ENCODE measurements around the gene SCN1A. TPM values are rescaled to one million over a fixed set of nuclear protein-coding genes. Genes with fewer than 3 reads are reported as not detected.
A peak's percentile ranks its signal among the peaks of the same experiment; 100 is the strongest.

The SCN1A gene
- total and polyA plus RNA-seq, 2 of the 13 experiments (the other 11 are each of a cell fraction or from before 2014, with no cell fraction given), result 19.9 to 39.4 TPM

DNA sequence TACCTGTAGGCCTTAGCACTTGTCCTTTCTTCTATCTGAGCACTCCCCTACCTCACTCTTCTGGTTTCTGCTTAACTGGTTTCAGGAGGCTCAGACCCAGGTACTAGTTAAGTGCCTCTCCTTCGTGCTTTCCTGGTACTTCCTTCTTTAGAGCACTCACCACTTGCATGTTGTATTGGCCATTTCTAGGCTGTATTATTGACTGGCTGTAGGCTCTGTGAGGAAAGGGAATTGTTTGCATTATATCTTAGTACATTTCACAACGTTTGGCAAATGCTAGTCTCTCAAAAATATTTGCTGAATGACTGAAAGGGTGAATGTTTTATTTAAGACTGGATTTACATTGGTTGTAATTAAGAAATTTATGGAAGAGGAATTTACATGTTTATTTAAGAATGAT is 36.0 kb upstream of the SCN1A start (continued):
- no peak for TF ChIP-seq ZNF530 (CRISPR knock-in tag; IDR thresholded peaks at IDR 0.05; ENCODE audit: low read depth)
- TF ChIP-seq FOXJ3 (CRISPR knock-in tag; IDR thresholded peaks at IDR 0.05; ENCODE audit: borderline replicate concordance), result peak; percentile 60; the same call in 1 of the 2 replicates
- 0 out of 2 replicates have a peak, but pooled peaks have one; percentile 31 for TF ChIP-seq ZNF543 (CRISPR knock-in tag; IDR thresholded peaks at IDR 0.05)
- TF ChIP-seq MED1 (CRISPR knock-in tag; IDR thresholded peaks at IDR 0.05), result peak; percentile 39; the same call in 1 of the 2 replicates
- TF ChIP-seq ZNF224 (CRISPR knock-in tag; IDR thresholded peaks at IDR 0.05), result no peak
- no peak for TF ChIP-seq ZSCAN21 (CRISPR knock-in tag; IDR thresholded peaks at IDR 0.05; ENCODE audit: borderline replicate concordance)
- TF ChIP-seq HMG20A (CRISPR knock-in tag; IDR thresholded peaks at IDR 0.05; ENCODE audit: borderline replicate concordance), result peak; percentile 33; the same call in 1 of the 2 replicates
- no peak for TF ChIP-seq SUZ12 (IDR thresholded peaks at IDR 0.05; ENCODE audit: low read depth, low read length)
- TF ChIP-seq ZSCAN29 (CRISPR knock-in tag; conservative IDR thresholded peaks at IDR 0.05), result no peak
- no peak for TF ChIP-seq CBX1 (IDR thresholded peaks at IDR 0.05; ENCODE audit: low read depth)
- no peak for TF ChIP-seq ATAD3A (CRISPR knock-in tag; IDR thresholded peaks at IDR 0.05)
- TF ChIP-seq, protein P1, sequence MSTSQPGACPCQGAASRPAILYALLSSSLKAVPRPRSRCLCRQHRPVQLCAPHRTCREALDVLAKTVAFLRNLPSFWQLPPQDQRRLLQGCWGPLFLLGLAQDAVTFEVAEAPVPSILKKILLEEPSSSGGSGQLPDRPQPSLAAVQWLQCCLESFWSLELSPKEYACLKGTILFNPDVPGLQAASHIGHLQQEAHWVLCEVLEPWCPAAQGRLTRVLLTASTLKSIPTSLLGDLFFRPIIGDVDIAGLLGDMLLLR (CRISPR knock-in tag; IDR thresholded peaks at IDR 0.05), result no peak
- no peak for TF ChIP-seq EED (CRISPR knock-in tag; IDR thresholded peaks at IDR 0.05)
- TF ChIP-seq, protein P2, sequence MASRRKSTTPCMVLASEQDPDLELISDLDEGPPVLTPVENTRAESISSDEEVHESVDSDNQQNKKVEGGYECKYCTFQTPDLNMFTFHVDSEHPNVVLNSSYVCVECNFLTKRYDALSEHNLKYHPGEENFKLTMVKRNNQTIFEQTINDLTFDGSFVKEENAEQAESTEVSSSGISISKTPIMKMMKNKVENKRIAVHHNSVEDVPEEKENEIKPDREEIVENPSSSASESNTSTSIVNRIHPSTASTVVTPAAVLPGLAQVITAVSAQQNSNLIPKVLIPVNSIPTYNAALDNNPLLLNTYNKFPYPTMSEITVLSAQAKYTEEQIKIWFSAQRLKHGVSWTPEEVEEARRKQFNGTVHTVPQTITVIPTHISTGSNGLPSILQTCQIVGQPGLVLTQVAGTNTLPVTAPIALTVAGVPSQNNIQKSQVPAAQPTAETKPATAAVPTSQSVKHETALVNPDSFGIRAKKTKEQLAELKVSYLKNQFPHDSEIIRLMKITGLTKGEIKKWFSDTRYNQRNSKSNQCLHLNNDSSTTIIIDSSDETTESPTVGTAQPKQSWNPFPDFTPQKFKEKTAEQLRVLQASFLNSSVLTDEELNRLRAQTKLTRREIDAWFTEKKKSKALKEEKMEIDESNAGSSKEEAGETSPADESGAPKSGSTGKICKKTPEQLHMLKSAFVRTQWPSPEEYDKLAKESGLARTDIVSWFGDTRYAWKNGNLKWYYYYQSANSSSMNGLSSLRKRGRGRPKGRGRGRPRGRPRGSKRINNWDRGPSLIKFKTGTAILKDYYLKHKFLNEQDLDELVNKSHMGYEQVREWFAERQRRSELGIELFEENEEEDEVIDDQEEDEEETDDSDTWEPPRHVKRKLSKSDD (CRISPR knock-in tag; IDR thresholded peaks at IDR 0.05; ENCODE audit: low read depth), result no peak
- TF ChIP-seq NR2C2 (CRISPR knock-in tag; IDR thresholded peaks at IDR 0.05; ENCODE audit: borderline replicate concordance), result no peak
- TF ChIP-seq FOXM1 (CRISPR knock-in tag; IDR thresholded peaks at IDR 0.05), result no peak
- no peak for TF ChIP-seq RFX5 (IDR thresholded peaks at IDR 0.05; ENCODE audit: low read depth, low read length)
- TF ChIP-seq ARID2 (CRISPR knock-in tag; IDR thresholded peaks at IDR 0.05; ENCODE audit: borderline replicate concordance), result no peak
- TF ChIP-seq ZNF644 (CRISPR knock-in tag; IDR thresholded peaks at IDR 0.05; ENCODE audit: low read depth), result peak; percentile 88
- TF ChIP-seq, protein P3, sequence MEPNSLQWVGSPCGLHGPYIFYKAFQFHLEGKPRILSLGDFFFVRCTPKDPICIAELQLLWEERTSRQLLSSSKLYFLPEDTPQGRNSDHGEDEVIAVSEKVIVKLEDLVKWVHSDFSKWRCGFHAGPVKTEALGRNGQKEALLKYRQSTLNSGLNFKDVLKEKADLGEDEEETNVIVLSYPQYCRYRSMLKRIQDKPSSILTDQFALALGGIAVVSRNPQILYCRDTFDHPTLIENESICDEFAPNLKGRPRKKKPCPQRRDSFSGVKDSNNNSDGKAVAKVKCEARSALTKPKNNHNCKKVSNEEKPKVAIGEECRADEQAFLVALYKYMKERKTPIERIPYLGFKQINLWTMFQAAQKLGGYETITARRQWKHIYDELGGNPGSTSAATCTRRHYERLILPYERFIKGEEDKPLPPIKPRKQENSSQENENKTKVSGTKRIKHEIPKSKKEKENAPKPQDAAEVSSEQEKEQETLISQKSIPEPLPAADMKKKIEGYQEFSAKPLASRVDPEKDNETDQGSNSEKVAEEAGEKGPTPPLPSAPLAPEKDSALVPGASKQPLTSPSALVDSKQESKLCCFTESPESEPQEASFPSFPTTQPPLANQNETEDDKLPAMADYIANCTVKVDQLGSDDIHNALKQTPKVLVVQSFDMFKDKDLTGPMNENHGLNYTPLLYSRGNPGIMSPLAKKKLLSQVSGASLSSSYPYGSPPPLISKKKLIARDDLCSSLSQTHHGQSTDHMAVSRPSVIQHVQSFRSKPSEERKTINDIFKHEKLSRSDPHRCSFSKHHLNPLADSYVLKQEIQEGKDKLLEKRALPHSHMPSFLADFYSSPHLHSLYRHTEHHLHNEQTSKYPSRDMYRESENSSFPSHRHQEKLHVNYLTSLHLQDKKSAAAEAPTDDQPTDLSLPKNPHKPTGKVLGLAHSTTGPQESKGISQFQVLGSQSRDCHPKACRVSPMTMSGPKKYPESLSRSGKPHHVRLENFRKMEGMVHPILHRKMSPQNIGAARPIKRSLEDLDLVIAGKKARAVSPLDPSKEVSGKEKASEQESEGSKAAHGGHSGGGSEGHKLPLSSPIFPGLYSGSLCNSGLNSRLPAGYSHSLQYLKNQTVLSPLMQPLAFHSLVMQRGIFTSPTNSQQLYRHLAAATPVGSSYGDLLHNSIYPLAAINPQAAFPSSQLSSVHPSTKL (CRISPR knock-in tag; IDR thresholded peaks at IDR 0.05), result peak; percentile 58
- peak; percentile 42; the same call in 1 of the 2 replicates for TF ChIP-seq IRF2 (CRISPR knock-in tag; IDR thresholded peaks at IDR 0.05)
- no peak for TF ChIP-seq SRSF1 (optimal IDR thresholded peaks at IDR 0.05; ENCODE audit: low read depth, low read length)
- TF ChIP-seq SRSF9 (IDR thresholded peaks at IDR 0.05; ENCODE audit: borderline replicate concordance, insufficient read depth, low read depth, low read length, poor library complexity, severe bottlenecking), result no peak
- TF ChIP-seq HMGA1 (CRISPR knock-in tag; conservative IDR thresholded peaks at IDR 0.05), result no peak
- TF ChIP-seq RARA (CRISPR knock-in tag; IDR thresholded peaks at IDR 0.05), result no peak
- TF ChIP-seq HDAC2 (CRISPR knock-in tag; IDR thresholded peaks at IDR 0.05), result peak; percentile 32; the same call in 1 of the 2 replicates
